HepG2 (cell line): ENCODE measurements around the gene TMEM86B. TPM values are rescaled to one million over a fixed set of nuclear protein-coding genes. Genes with fewer than 3 reads are reported as not detected.

Experiments used
- AKNA ChIP-seq: sonication (generic); formaldehyde crosslinking; IDR thresholded peaks from 2 replicates; pipeline ENCODE4 v1.4.0; 2020; ENCODE audit warnings: missing genetic modification reagents, borderline replicate concordance
- E2F2 ChIP-seq: sonication (generic); formaldehyde crosslinking; IDR thresholded peaks from 2 replicates; pipeline ENCODE4 v1.4.0; 2020; ENCODE audit warnings: missing genetic modification reagents, borderline replicate concordance
- FIP1L1 ChIP-seq: fragments of 200-400 bp; formaldehyde crosslinking; IDR thresholded peaks from 2 replicates; pipeline ENCODE4 v1.6.1; 2018; ENCODE audit warnings: low read depth, mild to moderate bottlenecking, low read length, moderate library complexity, borderline replicate concordance; ENCODE audit not compliant: insufficient read depth
- FOXJ3 ChIP-seq: sonication (generic); formaldehyde crosslinking; IDR thresholded peaks from 2 replicates; pipeline ENCODE4 v1.4.0; 2020; ENCODE audit warnings: missing genetic modification reagents, mild to moderate bottlenecking, borderline replicate concordance
- HDAC1 ChIP-seq: sonication (generic); formaldehyde crosslinking; IDR thresholded peaks from 2 replicates; pipeline ENCODE4 v1.5.1; 2020; ENCODE audit warnings: mild to moderate bottlenecking, missing genetic modification reagents
- KDM5B ChIP-seq: sonication (generic); formaldehyde crosslinking; IDR thresholded peaks from 2 replicates; pipeline ENCODE4 v1.4.0; 2020; ENCODE audit warnings: missing genetic modification reagents, mild to moderate bottlenecking, borderline replicate concordance
- MAZ ChIP-seq, 2 experiments: sonication (generic) in 1 of 2; formaldehyde crosslinking in 1 of 2; IDR thresholded peaks; 2 replicates each; pipeline versions ENCODE4 v1.5.0 to v1.6.1; 2012 to 2020; ENCODE audit warnings: low read depth in 2 of 2, mild to moderate bottlenecking in 2 of 2, borderline replicate concordance in 1 of 2, improper control_type of control experiment in 1 of 2, low read length in 1 of 2, missing genetic modification reagents in 1 of 2, moderate library complexity in 1 of 2
- MNT ChIP-seq: fragments of 450-650 bp; IDR thresholded peaks from 2 replicates; pipeline ENCODE4 v1.6.1; 2016
- SIN3A ChIP-seq: IDR thresholded peaks from 2 replicates; pipeline ENCODE4 v1.6.1; 2011; ENCODE audit warnings: low read depth, mild to moderate bottlenecking, control low read depth, low read length, borderline replicate concordance
- SMAD3 ChIP-seq: sonication (generic); formaldehyde crosslinking; IDR thresholded peaks from 2 replicates; pipeline ENCODE4 v1.4.0; 2020; ENCODE audit warnings: missing genetic modification reagents
- SNAPC5 ChIP-seq: sonication (generic); formaldehyde crosslinking; IDR thresholded peaks from 2 replicates; pipeline ENCODE4 v1.8.1; 2023; ENCODE audit warnings: mild to moderate bottlenecking, missing genetic modification reagents, borderline replicate concordance
- ZBTB10 ChIP-seq: sonication (generic); formaldehyde crosslinking; IDR thresholded peaks from 2 replicates; pipeline ENCODE4 v1.4.0; 2020; ENCODE audit warnings: missing genetic modification reagents, borderline replicate concordance
- ZNF225 ChIP-seq: sonication (generic); formaldehyde crosslinking; IDR thresholded peaks from 2 replicates; pipeline ENCODE4 v1.4.0; 2020; ENCODE audit warnings: mild to moderate bottlenecking, missing genetic modification reagents
- ZNF232 ChIP-seq: sonication (generic); formaldehyde crosslinking; IDR thresholded peaks from 2 replicates; pipeline ENCODE4 v1.4.0; 2020; ENCODE audit warnings: missing genetic modification reagents, borderline replicate concordance
- ZNF619 ChIP-seq: sonication (generic); formaldehyde crosslinking; IDR thresholded peaks from 2 replicates; pipeline ENCODE4 v1.4.0; 2020; ENCODE audit warnings: mild to moderate bottlenecking, missing genetic modification reagents
- ZNF703 ChIP-seq: sonication (generic); formaldehyde crosslinking; IDR thresholded peaks from 2 replicates; pipeline ENCODE4 v1.5.1; 2020; ENCODE audit warnings: missing genetic modification reagents, mild to moderate bottlenecking, moderate library complexity, borderline replicate concordance
- ZNF878 ChIP-seq: sonication (generic); formaldehyde crosslinking; IDR thresholded peaks from 2 replicates; pipeline ENCODE4 v1.8.1; 2023; ENCODE audit warnings: mild to moderate bottlenecking, missing genetic modification reagents, moderate library complexity
- polyA plus RNA-seq, 8 experiments: library from polyadenylated mRNA; depleted of rRNA in 3 of 8; stranded (reverse) in 7 of 8; unstranded in 1 of 8; fragments of >200 nt; fragmentation: Illumina TruSeq in 4 of 8; extraction: Trizol in 4 of 8; gene quantifications; 2 replicates each; pipeline versions ENCODE4 v1.2.1 to v1.2.3, GENCODE V29; 2011 to 2016; ENCODE audit warnings: low read depth in 4 of 8, missing spikeins in 1 of 8, mixed read lengths in 1 of 8; ENCODE audit not compliant: insufficient read depth in 1 of 8
- total RNA-seq, 5 experiments: library from RNA; depleted of rRNA; stranded (reverse); fragments of >200 nt; fragmentation: Illumina TruSeq; extraction: Trizol; gene quantifications; 2 replicates each; pipeline ENCODE4 v1.2.3, GENCODE V29; 2016; ENCODE audit warnings: low read depth in 1 of 5

Gene TMEM86B
- total and polyA plus RNA-seq, 2 of the 13 experiments (the other 11 are each of a cell fraction or from before 2014, with no cell fraction given) = 7.7 to 9.6 TPM

GRCh38 chr19:55228403-55229031 is at the start of gene TMEM86B (continued):
- TF ChIP-seq ZNF703 (CRISPR knock-in tag) (no peak), SIN3A (no peak), FOXJ3 (CRISPR knock-in tag) (no peak), ZNF619 (CRISPR knock-in tag) (no peak), SMAD3 (no peak), FIP1L1 (no peak), HDAC1 (CRISPR knock-in tag) (peak; percentile 75), E2F2 (CRISPR knock-in tag) (no peak), MNT (no peak), ZNF878 (CRISPR knock-in tag) (no peak), AKNA (CRISPR knock-in tag) (no peak), SNAPC5 (CRISPR knock-in tag) (no peak), ZBTB10 (peak; percentile 31; the same call in 1 of the 2 replicates), MAZ (IDR thresholded peaks at IDR 0.05; ENCODE audit: borderline replicate concordance, low read depth, low read length) (0 out of 2 replicates have a peak, but pooled peaks have one; percentile 35), MAZ (CRISPR knock-in tag; IDR thresholded peaks at IDR 0.05; ENCODE audit: low read depth) (peak; percentile 51; the same call in 1 of the 2 replicates), ZNF232 (CRISPR knock-in tag) (no peak), KDM5B (CRISPR knock-in tag) (no peak; the same call in 1 of the 2 replicates), ZNF225 (CRISPR knock-in tag) (no peak)
